ENCODE results near the gene LRIG1.
A peak's percentile ranks its signal among the peaks of the same experiment; 100 is the strongest.

The LRIG1 gene

GRCh38 chr3:66409771-66410754 is 90.8 kb downstream of the LRIG1 start:
- no peak for ATAC-seq
- TF ChIP-seq ZNF70 (CRISPR knock-in tag; IDR thresholded peaks at IDR 0.05) = no peak
- TF ChIP-seq ZNF565 (CRISPR knock-in tag; conservative IDR thresholded peaks at IDR 0.05; ENCODE audit: low read depth) = no peak

- no peak for TF ChIP-seq TOX (CRISPR knock-in tag; IDR thresholded peaks at IDR 0.05; ENCODE audit: borderline replicate concordance)
- TF ChIP-seq BACH2 (CRISPR knock-in tag; IDR thresholded peaks at IDR 0.05; ENCODE audit: borderline replicate concordance) = no peak
- TF ChIP-seq ZFP3 (CRISPR knock-in tag; IDR thresholded peaks at IDR 0.05) = no peak
- no peak for TF ChIP-seq PPARA (CRISPR knock-in tag; IDR thresholded peaks at IDR 0.05; ENCODE audit: borderline replicate concordance)
- no peak for TF ChIP-seq POU6F1 (CRISPR knock-in tag; IDR thresholded peaks at IDR 0.05; ENCODE audit: borderline replicate concordance, low read depth)
- no peak for TF ChIP-seq TSHZ2 (CRISPR knock-in tag; IDR thresholded peaks at IDR 0.05)
- TF ChIP-seq ZC3H10 (CRISPR knock-in tag; IDR thresholded peaks at IDR 0.05) = no peak
- TF ChIP-seq ZNF565 (CRISPR knock-in tag; conservative IDR thresholded peaks at IDR 0.05; ENCODE audit: low read depth) = no peak
- no peak for TF ChIP-seq TCF4 (CRISPR knock-in tag; IDR thresholded peaks at IDR 0.05; ENCODE audit: borderline replicate concordance)
- TF ChIP-seq PATZ1 (CRISPR knock-in tag; IDR thresholded peaks at IDR 0.05; ENCODE audit: borderline replicate concordance) = no peak
- no peak for TF ChIP-seq ISL1 (CRISPR knock-in tag; IDR thresholded peaks at IDR 0.05)
- TF ChIP-seq SNAI2 (CRISPR knock-in tag; IDR thresholded peaks at IDR 0.05) = no peak
- TF ChIP-seq ZFP30 (CRISPR knock-in tag; IDR thresholded peaks at IDR 0.05) = no peak
- no peak for TF ChIP-seq ZNF70 (CRISPR knock-in tag; IDR thresholded peaks at IDR 0.05)
- TF ChIP-seq ZNF8 (CRISPR knock-in tag; IDR thresholded peaks at IDR 0.05) = no peak
- TF ChIP-seq OSR1 (CRISPR knock-in tag; IDR thresholded peaks at IDR 0.05) = no peak
Observed at GRCh38 chr3:66407611-66408218, 93.1 kb downstream of the LRIG1 start.

GRCh38 chr3:66406831-66407610 is 93.8 kb downstream of the LRIG1 start:
- ATAC-seq = no peak
- no peak for TF ChIP-seq ZFP30 (CRISPR knock-in tag; IDR thresholded peaks at IDR 0.05)
- TF ChIP-seq SNAI2 (CRISPR knock-in tag; IDR thresholded peaks at IDR 0.05) = no peak
- no peak for TF ChIP-seq TSHZ2 (CRISPR knock-in tag; IDR thresholded peaks at IDR 0.05)

More at GRCh38 chr3:66407611-66408218, 93.1 kb downstream of the LRIG1 start:
- ATAC-seq = peak; percentile 90
